Fibroblast of lung (primary cell): ENCODE results near the gene FKBP2. TPM values are rescaled to one million over a fixed set of nuclear protein-coding genes. Genes with fewer than 3 reads are reported as not detected.
A peak's percentile ranks its signal among the peaks of the same experiment; 100 is the strongest.

Experiments
- DNase-seq, 2 donors: peaks; one replicate each; pipeline versions ENCODE4 v3.0.0 to v3.0.0-alpha.2; 2010; ENCODE audit warnings: low read depth in 2 of 2
- H2AFZ ChIP-seq: 2 replicates; pipeline ENCODE4 v1.5.1; 2012; ENCODE audit warnings: low read length, control low read depth, inconsistent platforms
- H3K27ac ChIP-seq: 2 replicates; pipeline ENCODE4 v1.5.1; 2011; ENCODE audit warnings: low read length, control low read depth; ENCODE audit not compliant: insufficient read depth
- H3K27me3 ChIP-seq: 2 replicates; pipeline ENCODE4 v1.5.1; 2011; ENCODE audit warnings: mild to moderate bottlenecking, low read length; ENCODE audit not compliant: control insufficient read depth, insufficient read depth
- H3K36me3 ChIP-seq: 2 replicates; pipeline ENCODE4 v1.5.1; 2011; ENCODE audit warnings: low read length; ENCODE audit not compliant: control insufficient read depth, insufficient read depth
- H3K4me1 ChIP-seq: 2 replicates; pipeline ENCODE4 v1.5.1; 2011; ENCODE audit warnings: low read length; ENCODE audit not compliant: control insufficient read depth, insufficient read depth; ENCODE audit errors: extremely low read depth
- H3K4me2 ChIP-seq: 2 replicates; pipeline ENCODE4 v1.5.1; 2011; ENCODE audit warnings: low read length, control low read depth; ENCODE audit not compliant: insufficient read depth; ENCODE audit errors: extremely low read depth
- H3K4me3 ChIP-seq, 4 experiments: fragments of 200-600 bp in 1 of 4; sonication (generic) in 1 of 4; replicated peaks in 1 of 4; 2 replicates each; pipeline ENCODE4 v1.5.1; 2011 to 2016; ENCODE audit warnings: low read length in 4 of 4, low read depth in 3 of 4, mild to moderate bottlenecking in 3 of 4, control low read depth in 2 of 4, inconsistent platforms in 1 of 4, mixed read lengths in 1 of 4; ENCODE audit not compliant: insufficient read depth in 1 of 4; ENCODE audit errors: control extremely low read depth in 1 of 4
- H3K79me2 ChIP-seq: 2 replicates; pipeline ENCODE4 v1.5.1; 2012; ENCODE audit warnings: mild to moderate bottlenecking, low read length, inconsistent platforms; ENCODE audit not compliant: control insufficient read depth, insufficient read depth
- H3K9ac ChIP-seq: 2 replicates; pipeline ENCODE4 v1.5.1; 2011; ENCODE audit warnings: mild to moderate bottlenecking, low read length, control low read depth; ENCODE audit not compliant: insufficient read depth
- H3K9me3 ChIP-seq: 2 replicates; pipeline ENCODE4 v1.5.1; 2012; ENCODE audit warnings: low read depth, low read length; ENCODE audit not compliant: control insufficient read depth, insufficient read depth
- H4K20me1 ChIP-seq: 2 replicates; pipeline ENCODE4 v1.5.1; 2011; ENCODE audit warnings: low read length; ENCODE audit not compliant: control insufficient read depth, insufficient read depth; ENCODE audit errors: extremely low read depth
- CTCF ChIP-seq, 2 donors: IDR thresholded peaks in 1 of 2; conservative IDR thresholded peaks in 1 of 2; 1 replicate in 1 of 2; 2 replicates in 1 of 2; pipeline ENCODE4 v1.5.1; 2011 to 2012; ENCODE audit warnings: low read length in 2 of 2, control low read depth in 1 of 2, inconsistent platforms in 1 of 2, low read depth in 1 of 2, mild to moderate bottlenecking in 1 of 2
- EZH2 ChIP-seq: IDR thresholded peaks from 2 replicates; pipeline ENCODE4 v1.5.1; 2012; ENCODE audit warnings: low read length, control low read depth, mild to moderate bottlenecking; ENCODE audit errors: missing control alignments
- polyA plus RNA-seq, 2 donors: library from polyadenylated mRNA; depleted of rRNA in 1 of 2; stranded (reverse) in 1 of 2; unstranded in 1 of 2; fragments of >200 nt; gene quantifications; 2 replicates each; pipeline ENCODE4 v1.2.1, GENCODE V29; 2011 to 2012; ENCODE audit warnings: missing spikeins in 1 of 2
- total RNA-seq: library from RNA; depleted of rRNA; stranded (reverse); fragments of >200 nt; gene quantifications from 2 replicates; pipeline ENCODE4 v1.2.1, GENCODE V29; 2014

Gene FKBP2
- total and polyA plus RNA-seq, 2 donors (not counting 1 experiment from before 2014, with no cell fraction given) = 34.7 to 62.9 TPM

DNA sequence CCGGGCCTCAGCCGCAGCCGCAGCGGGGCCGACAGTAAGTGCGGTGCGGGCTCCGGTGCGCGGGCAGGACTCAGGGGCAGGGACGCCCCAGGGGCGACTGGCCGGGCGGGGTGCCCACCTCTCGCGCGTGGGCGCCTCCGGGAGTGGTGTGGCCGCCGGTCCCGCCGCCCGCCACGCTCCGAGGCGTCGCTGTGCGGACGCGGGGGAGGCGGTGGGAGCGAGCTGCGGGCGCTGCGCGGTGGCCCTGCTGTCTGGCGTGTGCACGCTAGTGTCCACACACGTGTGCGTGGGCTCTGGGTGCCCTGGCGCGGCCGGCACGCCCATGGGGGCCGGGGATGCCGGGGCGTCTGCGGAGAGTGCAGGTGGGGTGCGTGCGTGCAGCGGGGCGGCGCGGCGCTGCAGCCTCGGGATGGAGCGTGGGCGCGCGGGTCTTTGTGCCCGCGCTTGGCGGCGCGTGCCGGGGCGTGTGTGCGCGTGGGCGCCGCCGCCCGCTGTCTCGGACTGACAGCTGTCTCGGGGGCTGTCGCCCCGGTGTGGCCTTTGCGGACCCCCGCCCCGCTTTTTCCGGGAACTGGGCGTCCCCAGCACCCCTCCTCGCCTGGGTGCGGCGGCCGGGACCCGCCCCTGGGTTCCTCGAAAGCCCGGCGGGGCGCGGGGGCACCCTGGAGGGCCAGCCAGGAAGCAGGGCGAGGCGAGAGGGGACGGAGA lies 51.0 kb downstream of the FKBP2 start:
- Histone ChIP-seq H3K4me2 (peak overlapping the region; percentile 51), H3K4me3 (peak overlapping the region in 1 of 4 experiments; percentile 30), H3K79me2 (no peaks in the 10 kb centered on the region), H3K27me3 (peaks cover 50% of the 10 kb centered on the region), H3K9me3 (no peaks in the 10 kb centered on the region), H3K4me1 (no peaks in the 10 kb centered on the region), H4K20me1 (no peaks in the 10 kb centered on the region), H3K9ac (no peak overlapping the region), H3K27ac (no peak overlapping the region), H2AFZ (no peak overlapping the region), H3K36me3 (no peaks in the 10 kb centered on the region)
- DNase-seq = no peak
- TF ChIP-seq CTCF (conservative IDR thresholded peaks at IDR 0.05 in 1 of 2, IDR thresholded peaks at IDR 0.05 in 1 of 2; ENCODE audit: low read depth in 1 of 2, low read length in 2 of 2) (no peak), EZH2 (peak; percentile 89)

GRCh38 chr11:64292460-64293254 lies 51.8 kb downstream of the FKBP2 start:
- no peaks in the 10 kb centered on the region for H3K79me2 ChIP-seq
- H3K9ac ChIP-seq = no peak overlapping the region
- H3K36me3 ChIP-seq = no peaks in the 10 kb centered on the region
- H3K27ac ChIP-seq = no peak overlapping the region
- DNase-seq = no peak
- peaks cover 58% of the 10 kb centered on the region for H3K27me3 ChIP-seq
- H3K4me3 ChIP-seq = peak overlapping the region in 1 of 4 experiments; percentile 30
- H3K9me3 ChIP-seq = no peaks in the 10 kb centered on the region
- H2AFZ ChIP-seq = no peak overlapping the region
- peak overlapping the region; percentile 51 for H3K4me2 ChIP-seq
- TF ChIP-seq EZH2 (peak; percentile 45), CTCF (conservative IDR thresholded peaks at IDR 0.05 in 1 of 2, IDR thresholded peaks at IDR 0.05 in 1 of 2; ENCODE audit: low read depth in 1 of 2, low read length in 2 of 2) (no peak)
- no peaks in the 10 kb centered on the region for H3K4me1 ChIP-seq
- H4K20me1 ChIP-seq = no peaks in the 10 kb centered on the region

Other genes with a start within 250 kb of the FKBP2 start
- 0.17 and 0.26 TPM in 2 replicates for gene FLRT1, start 205.2 kb upstream of the FKBP2 start, total RNA-seq
- gene FLRT1, start 205.2 kb upstream of the FKBP2 start, polyA plus RNA-seq = 0.01 and 0.02 TPM in 2 replicates
- 24.8 and 28.2 TPM in 2 replicates for gene MACROD1, start 75.0 kb upstream of the FKBP2 start, total RNA-seq
- gene MACROD1, start 75.0 kb upstream of the FKBP2 start, polyA plus RNA-seq = 6.0 and 8.8 TPM in 2 replicates
- 96.3 and 98.8 TPM in 2 replicates for gene STIP1, start 54.9 kb upstream of the FKBP2 start, total RNA-seq
- gene STIP1, start 54.9 kb upstream of the FKBP2 start, polyA plus RNA-seq = 147 and 198 TPM in 2 replicates
- gene FERMT3, start 34.4 kb upstream of the FKBP2 start, total RNA-seq = 1.0 and 3.6 TPM in 2 replicates
- 1.2 and 1.9 TPM in 2 replicates for gene FERMT3, start 34.4 kb upstream of the FKBP2 start, polyA plus RNA-seq
- 32.9 and 41.5 TPM in 2 replicates for gene TRPT1, start 14.9 kb upstream of the FKBP2 start, total RNA-seq
- 20.5 and 25.7 TPM in 2 replicates for gene TRPT1, start 14.9 kb upstream of the FKBP2 start, polyA plus RNA-seq
- 47.8 and 71.5 TPM in 2 replicates for gene NUDT22, start 14.8 kb upstream of the FKBP2 start, total RNA-seq
- 17.7 and 18.5 TPM in 2 replicates for gene NUDT22, start 14.8 kb upstream of the FKBP2 start, polyA plus RNA-seq
- 12.6 TPM in 2 replicates for gene DNAJC4, start 10.5 kb upstream of the FKBP2 start, total RNA-seq
- gene DNAJC4, start 10.5 kb upstream of the FKBP2 start, polyA plus RNA-seq = 11.2 and 12.6 TPM in 2 replicates
- 24.4 and 27.9 TPM in 2 replicates for gene VEGFB, start 6.5 kb upstream of the FKBP2 start, total RNA-seq
- gene VEGFB, start 6.5 kb upstream of the FKBP2 start, polyA plus RNA-seq = 21.2 and 25.3 TPM in 2 replicates
- 121 and 122 TPM in 2 replicates for gene PPP1R14B, start 5.8 kb downstream of the FKBP2 start, total RNA-seq
- 107 and 199 TPM in 2 replicates for gene PPP1R14B, start 5.8 kb downstream of the FKBP2 start, polyA plus RNA-seq
- gene PLCB3, start 10.4 kb downstream of the FKBP2 start, total RNA-seq = 34.2 and 37.2 TPM in 2 replicates
- gene PLCB3, start 10.4 kb downstream of the FKBP2 start, polyA plus RNA-seq = 17.2 and 20.6 TPM in 2 replicates
- gene BAD, start 43.6 kb downstream of the FKBP2 start, total RNA-seq = 68.6 and 79.9 TPM in 2 replicates
- gene BAD, start 43.6 kb downstream of the FKBP2 start, polyA plus RNA-seq = 31.6 and 35.7 TPM in 2 replicates
- 8.2 and 10.9 TPM in 2 replicates for gene GPR137, start 44.8 kb downstream of the FKBP2 start, total RNA-seq
- 10.7 and 11.6 TPM in 2 replicates for gene GPR137, start 44.8 kb downstream of the FKBP2 start, polyA plus RNA-seq
- gene KCNK4, start 50.2 kb downstream of the FKBP2 start, total RNA-seq = under 0.01 TPM in 1 of 2 replicates, not detected in the other
- not detected in 2 replicates for gene KCNK4, start 50.2 kb downstream of the FKBP2 start, polyA plus RNA-seq
- 0.33 and 1.0 TPM in 2 replicates for gene CATSPERZ, start 59.3 kb downstream of the FKBP2 start, total RNA-seq
- 0.09 TPM in 1 of 2 replicates, not detected in the other for gene CATSPERZ, start 59.3 kb downstream of the FKBP2 start, polyA plus RNA-seq
- gene ESRRA, start 64.4 kb downstream of the FKBP2 start, total RNA-seq = 32.4 and 32.5 TPM in 2 replicates
- 6.7 and 8.1 TPM in 2 replicates for gene ESRRA, start 64.4 kb downstream of the FKBP2 start, polyA plus RNA-seq
- 248 and 255 TPM in 2 replicates for gene TRMT112, start 76.5 kb downstream of the FKBP2 start, total RNA-seq
- 161 and 222 TPM in 2 replicates for gene TRMT112, start 76.5 kb downstream of the FKBP2 start, polyA plus RNA-seq
- gene PRDX5, start 77.0 kb downstream of the FKBP2 start, total RNA-seq = 301 and 319 TPM in 2 replicates
- gene PRDX5, start 77.0 kb downstream of the FKBP2 start, polyA plus RNA-seq = 311 and 431 TPM in 2 replicates
- gene CCDC88B, start 99.1 kb downstream of the FKBP2 start, total RNA-seq = 2.1 and 3.1 TPM in 2 replicates
- 0.56 and 0.88 TPM in 2 replicates for gene CCDC88B, start 99.1 kb downstream of the FKBP2 start, polyA plus RNA-seq
- gene RPS6KA4, start 118.1 kb downstream of the FKBP2 start, total RNA-seq = 27.6 and 29.3 TPM in 2 replicates
- gene RPS6KA4, start 118.1 kb downstream of the FKBP2 start, polyA plus RNA-seq = 15.9 and 20.5 TPM in 2 replicates